WTC11 (cell line): Measurements from ENCODE around the gene POU2F1. TPM values are rescaled to one million over a fixed set of nuclear protein-coding genes. Genes with fewer than 3 reads are reported as not detected.

Experiments used
- ATAC-seq: fragments of 200-7000 bp; cut with Tn5 transposase; 2 replicates; pipeline ENCODE4 v1.10.0; 2021; ENCODE audit warnings: mild to moderate bottlenecking, moderate library complexity
- CTCF ChIA-PET: fragments of 300-600 bp; sonication (Branson Sonifier 250); formaldehyde crosslinking; loops from one replicate; lab custom pipeline; 2021; ENCODE audit warnings: antibody characterized with exemption; lab: Charles Lee
- POLR2A ChIA-PET: fragments of 350-600 bp; sonication (Branson Sonifier 250); formaldehyde crosslinking; loops from one replicate; lab custom pipeline; 2021; ENCODE audit warnings: antibody characterized with exemption; lab: Charles Lee
- DNase-seq: peaks from one replicate; pipeline ENCODE4 v3.0.0; 2021; ENCODE audit warnings: low spot score
- H3K27ac Mint-ChIP-seq: 2 replicates; pipeline ENCODE4 v1.8.0; 2021; ENCODE audit warnings: mixed read lengths
- H3K27me3 Mint-ChIP-seq: 2 replicates; pipeline ENCODE4 v1.8.0; 2021; ENCODE audit warnings: low read depth, mild to moderate bottlenecking, moderate library complexity, mixed read lengths
- H3K36me3 Mint-ChIP-seq: 2 replicates; pipeline ENCODE4 v1.8.0; 2021; ENCODE audit warnings: mixed read lengths
- H3K4me1 Mint-ChIP-seq: 2 replicates; pipeline ENCODE4 v1.8.0; 2022; ENCODE audit warnings: mixed read lengths
- H3K4me3 Mint-ChIP-seq: 2 replicates; pipeline ENCODE4 v1.8.0; 2021; ENCODE audit warnings: mild to moderate bottlenecking, moderate library complexity, mixed read lengths
- H3K9me3 Mint-ChIP-seq: 2 replicates; pipeline ENCODE4 v1.8.0; 2021; ENCODE audit warnings: mixed read lengths
- ATF2 ChIP-seq: sonication (generic); formaldehyde crosslinking; IDR thresholded peaks from 2 replicates; pipeline ENCODE4 v1.8.1; 2022; ENCODE audit warnings: low read depth, missing genetic modification reagents, borderline replicate concordance
- ATF3 ChIP-seq: sonication (generic); formaldehyde crosslinking; conservative IDR thresholded peaks from 2 replicates; pipeline ENCODE4 v1.8.1; 2022; ENCODE audit warnings: mild to moderate bottlenecking, missing genetic modification reagents
- EMX1 ChIP-seq: fragments of 250-450 bp; sonication (Bioruptor Pico); IDR thresholded peaks from 2 replicates; pipeline ENCODE4 v1.8.0; 2021; ENCODE audit warnings: mild to moderate bottlenecking
- ETV6 ChIP-seq: sonication (generic); formaldehyde crosslinking; IDR thresholded peaks from 2 replicates; pipeline ENCODE4 v1.8.1; 2022; ENCODE audit warnings: mild to moderate bottlenecking, missing genetic modification reagents
- FOXJ3 ChIP-seq: sonication (generic); formaldehyde crosslinking; IDR thresholded peaks from 2 replicates; pipeline ENCODE4 v1.9.0; 2021; ENCODE audit warnings: missing genetic modification reagents, mild to moderate bottlenecking, borderline replicate concordance
- GRHL2 ChIP-seq: fragments of 250-450 bp; sonication (Bioruptor Pico); IDR thresholded peaks from 2 replicates; pipeline ENCODE4 v1.8.0; 2022; ENCODE audit warnings: mild to moderate bottlenecking, moderate library complexity; ENCODE audit not compliant: insufficient replicate concordance, severe bottlenecking
- GTF2I ChIP-seq: fragments of 250-450 bp; sonication (Bioruptor Pico); conservative IDR thresholded peaks from 2 replicates; pipeline ENCODE4 v1.4.0; 2021; ENCODE audit warnings: mild to moderate bottlenecking
- JAZF1 ChIP-seq: fragments of 250-450 bp; sonication (Bioruptor Pico); IDR thresholded peaks from 2 replicates; pipeline ENCODE4 v1.9.0; 2021; ENCODE audit warnings: moderate library complexity, mild to moderate bottlenecking, inconsistent platforms
- KAT7 ChIP-seq: sonication (generic); formaldehyde crosslinking; IDR thresholded peaks from 2 replicates; pipeline ENCODE4 v1.8.1; 2023; ENCODE audit warnings: missing genetic modification reagents, mild to moderate bottlenecking, borderline replicate concordance
- NFATC4 ChIP-seq: fragments of 250-450 bp; sonication (Bioruptor Pico); IDR thresholded peaks from 2 replicates; pipeline ENCODE4 v1.9.0; 2021; ENCODE audit warnings: mild to moderate bottlenecking
- NR2C2 ChIP-seq: sonication (generic); formaldehyde crosslinking; IDR thresholded peaks from 2 replicates; pipeline ENCODE4 v1.8.0; 2022; ENCODE audit warnings: mild to moderate bottlenecking, missing genetic modification reagents
- OVOL2 ChIP-seq: fragments of 250-450 bp; sonication (Bioruptor Pico); IDR thresholded peaks from 2 replicates; pipeline ENCODE4 v1.9.0; 2021; ENCODE audit warnings: mild to moderate bottlenecking, borderline replicate concordance
- PRDM15 ChIP-seq: sonication (generic); formaldehyde crosslinking; IDR thresholded peaks from 2 replicates; pipeline ENCODE4 v1.8.0; 2022; ENCODE audit warnings: missing genetic modification reagents
- PREB ChIP-seq: sonication (generic); formaldehyde crosslinking; IDR thresholded peaks from 2 replicates; pipeline ENCODE4 v1.8.1; 2022; ENCODE audit warnings: mild to moderate bottlenecking, missing genetic modification reagents, moderate library complexity, borderline replicate concordance
- RELA ChIP-seq: sonication (generic); formaldehyde crosslinking; IDR thresholded peaks from 2 replicates; pipeline ENCODE4 v1.8.1; 2022; ENCODE audit warnings: missing genetic modification reagents, mild to moderate bottlenecking, borderline replicate concordance
- RORB ChIP-seq: fragments of 250-450 bp; sonication (Bioruptor Pico); IDR thresholded peaks from 2 replicates; pipeline ENCODE4 v1.9.0; 2021; ENCODE audit warnings: mild to moderate bottlenecking
- SMAD4 ChIP-seq: sonication (generic); formaldehyde crosslinking; IDR thresholded peaks from 2 replicates; pipeline ENCODE4 v1.8.0; 2022; ENCODE audit warnings: mild to moderate bottlenecking, missing genetic modification reagents
- TEAD1 ChIP-seq: sonication (generic); formaldehyde crosslinking; IDR thresholded peaks from 2 replicates; pipeline ENCODE4 v1.8.0; 2022; ENCODE audit warnings: mild to moderate bottlenecking, missing genetic modification reagents
- USF1 ChIP-seq: sonication (generic); formaldehyde crosslinking; IDR thresholded peaks from 2 replicates; pipeline ENCODE4 v1.8.0; 2022; ENCODE audit warnings: mild to moderate bottlenecking, missing genetic modification reagents
- ZNF219 ChIP-seq: sonication (generic); formaldehyde crosslinking; IDR thresholded peaks from 2 replicates; pipeline ENCODE4 v1.8.0; 2023; ENCODE audit warnings: missing genetic modification reagents, mild to moderate bottlenecking, borderline replicate concordance
- ZNF263 ChIP-seq: sonication (generic); formaldehyde crosslinking; IDR thresholded peaks from 2 replicates; pipeline ENCODE4 v1.8.1; 2022; ENCODE audit warnings: low read depth, mild to moderate bottlenecking, moderate library complexity, missing genetic modification reagents
- ZNF281 ChIP-seq: sonication (generic); formaldehyde crosslinking; IDR thresholded peaks from 2 replicates; pipeline ENCODE4 v1.8.0; 2023; ENCODE audit warnings: mild to moderate bottlenecking, missing genetic modification reagents
- ZNF512 ChIP-seq: sonication (generic); formaldehyde crosslinking; IDR thresholded peaks from 2 replicates; pipeline ENCODE4 v1.8.1; 2022; ENCODE audit warnings: missing genetic modification reagents, borderline replicate concordance
- total RNA-seq: library from RNA; stranded (reverse); gene quantifications from 3 replicates; pipeline ENCODE4 v1.2.3, GENCODE V29; 2021

The POU2F1 gene
- total RNA-seq, 1 experiment from 2014 or later, result 51.3 TPM

GRCh38 chr1:167404908-167405307 is 184.2 kb downstream of the POU2F1 start:
- H3K36me3 Mint-ChIP-seq, result peaks cover 36% of the 10 kb centered on the region
- TF ChIP-seq NR2C2 (CRISPR knock-in tag) (no peak), ZNF281 (CRISPR knock-in tag) (no peak), KAT7 (no peak), TEAD1 (CRISPR knock-in tag) (no peak), USF1 (CRISPR knock-in tag) (no peak), EMX1 (CRISPR knock-in tag) (no peak), GTF2I (CRISPR knock-in tag) (no peak), ATF2 (CRISPR knock-in tag) (no peak), OVOL2 (no peak), GRHL2 (CRISPR knock-in tag) (no peak), ETV6 (CRISPR knock-in tag) (no peak)
- TF ChIP-seq, all 79 proteins: peak for 0
- H3K4me1 Mint-ChIP-seq, result peaks cover 3% of the 10 kb centered on the region; the same call in 1 of the 2 replicates
- ATAC-seq (no peak), DNase-seq (no peak)
- POLR2A ChIA-PET, result no interaction called here
- no peak overlapping the region for H3K4me3 Mint-ChIP-seq
- H3K9me3 Mint-ChIP-seq, result no peaks in the 10 kb centered on the region
- CTCF ChIA-PET, result interaction anchor here (0.6 to 1.0 kb wide), 3 partner anchors 63 to 231 kb away, joined by 3 to 4 read pairs (median 3); no protein-coding TSS in a partner anchor
- H3K27me3 Mint-ChIP-seq, result no peaks in the 10 kb centered on the region
- H3K27ac Mint-ChIP-seq, result no peak overlapping the region

GRCh38 chr1:167408355-167408754 is 187.7 kb downstream of the POU2F1 start:
- H3K4me1 Mint-ChIP-seq, result peaks cover 3% of the 10 kb centered on the region; the same call in 1 of the 2 replicates
- CTCF ChIA-PET, result interaction anchor here (1.6 to 1.7 kb wide), 2 partner anchors 17 to 140 kb away, joined by 5 to 9 read pairs; no protein-coding TSS in a partner anchor
- no peak for ATAC-seq
- no peaks in the 10 kb centered on the region for H3K27me3 Mint-ChIP-seq
- H3K27ac Mint-ChIP-seq, result no peak overlapping the region
- no peak for DNase-seq
- H3K36me3 Mint-ChIP-seq, result peaks cover 39% of the 10 kb centered on the region
- H3K9me3 Mint-ChIP-seq, result no peaks in the 10 kb centered on the region
- no peak overlapping the region for H3K4me3 Mint-ChIP-seq
- POLR2A ChIA-PET, result no interaction called here
- TF ChIP-seq ZNF219 (CRISPR knock-in tag), result no peak
- no peak for TF ChIP-seq ZNF263
- no peak for TF ChIP-seq FOXJ3 (CRISPR knock-in tag)
- no peak for TF ChIP-seq PRDM15 (CRISPR knock-in tag)
- TF ChIP-seq ZNF512 (CRISPR knock-in tag), result no peak
- TF ChIP-seq RELA (CRISPR knock-in tag), result no peak
- TF ChIP-seq GRHL2 (CRISPR knock-in tag), result no peak
- TF ChIP-seq SMAD4 (CRISPR knock-in tag), result no peak
- no peak for TF ChIP-seq JAZF1 (CRISPR knock-in tag)
- no peak for TF ChIP-seq NFATC4 (CRISPR knock-in tag)
- no peak for TF ChIP-seq PREB (CRISPR knock-in tag)
- TF ChIP-seq RORB, result no peak
- TF ChIP-seq ATF3 (CRISPR knock-in tag), result no peak
